D341Med (cell line): Measurements from ENCODE around the gene KCNJ5.

ENCODE experiments used
- DNase-seq: peaks from one replicate; pipeline ENCODE4 v3.0.0; 2012; ENCODE audit warnings: low spot score

KCNJ5 gene

DNA sequence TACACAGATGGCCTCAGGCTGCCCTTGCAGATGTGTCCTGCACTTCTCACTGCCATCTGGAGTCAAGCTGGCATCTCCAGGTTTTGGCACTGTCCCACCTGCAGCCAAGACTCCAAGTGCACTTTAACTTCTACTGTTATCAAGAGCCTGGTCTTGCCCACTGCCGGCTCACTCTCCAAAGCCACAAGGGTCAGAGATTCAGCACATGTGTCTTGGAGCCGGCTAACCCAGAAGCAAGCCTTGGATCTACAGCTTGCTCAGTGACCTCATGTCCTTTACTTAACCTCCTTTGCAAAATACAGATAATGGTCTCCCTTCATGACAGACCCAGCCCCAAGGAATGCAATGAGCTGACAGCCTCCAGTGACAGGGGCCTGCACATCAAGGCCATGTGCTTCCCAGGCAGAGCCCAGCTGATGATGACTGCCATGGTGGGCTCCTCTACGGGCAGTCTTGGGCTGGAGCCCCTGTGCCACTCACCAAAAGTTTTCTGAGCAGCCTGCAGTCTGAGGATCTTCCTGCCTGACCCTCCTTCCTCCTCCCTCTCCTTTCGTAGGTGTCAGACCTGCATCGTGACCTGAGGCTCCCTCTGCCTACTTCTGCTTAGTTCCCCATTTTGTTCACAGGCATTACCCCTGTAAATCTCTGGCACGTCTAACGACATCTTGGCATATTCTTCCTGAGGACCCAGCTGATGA lies 42.5 kb downstream of the KCNJ5 start:
- no peak for DNase-seq

- DNase-seq: no peak
Measured at GRCh38 chr11:128934351-128934750, 43.2 kb downstream of the KCNJ5 start.

DNA sequence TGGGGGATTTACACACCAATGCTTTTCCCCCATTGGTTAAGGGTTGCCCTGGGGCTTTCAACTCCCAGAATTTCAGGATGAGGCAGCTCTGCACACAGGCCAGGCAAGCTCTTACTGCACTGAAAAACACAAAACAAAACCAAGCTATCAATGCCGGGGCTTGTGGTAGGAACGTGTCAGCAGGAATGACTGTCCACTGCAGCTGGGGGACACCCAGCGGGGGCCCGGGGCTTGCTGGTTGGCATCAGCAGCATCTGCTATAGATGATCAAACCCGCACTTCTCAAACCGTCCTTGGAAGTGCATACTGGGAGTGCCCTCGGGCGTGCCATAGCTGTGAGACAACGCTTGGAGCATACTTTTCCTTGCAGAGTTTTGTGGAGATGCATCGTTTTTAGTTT lies 43.8 kb downstream of the KCNJ5 start:
- no peak for DNase-seq

GRCh38 chr11:128936606-128937251 lies 45.6 kb downstream of the KCNJ5 start:
- DNase-seq: no peak

DNA sequence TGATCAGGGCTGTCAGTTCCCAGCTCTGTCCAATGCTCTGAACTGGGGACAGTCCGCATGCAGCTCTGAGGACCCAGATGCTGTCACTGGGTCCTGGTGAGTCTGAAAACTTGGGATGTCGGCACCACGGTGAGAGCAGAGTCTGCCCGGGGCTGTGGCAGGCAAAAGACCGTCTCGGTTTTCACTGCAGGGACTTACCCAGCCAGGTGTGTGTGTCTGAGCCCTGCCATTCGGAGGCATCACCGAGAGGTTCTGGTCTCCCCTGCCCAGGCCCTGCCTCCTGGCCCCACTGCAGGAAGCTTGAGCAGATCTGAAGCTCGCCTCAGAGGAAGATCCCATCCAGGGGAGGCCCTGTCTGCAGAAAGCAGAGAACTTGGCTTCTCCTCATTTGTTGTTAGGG lies 46.3 kb downstream of the KCNJ5 start:
- no peak for DNase-seq

DNA sequence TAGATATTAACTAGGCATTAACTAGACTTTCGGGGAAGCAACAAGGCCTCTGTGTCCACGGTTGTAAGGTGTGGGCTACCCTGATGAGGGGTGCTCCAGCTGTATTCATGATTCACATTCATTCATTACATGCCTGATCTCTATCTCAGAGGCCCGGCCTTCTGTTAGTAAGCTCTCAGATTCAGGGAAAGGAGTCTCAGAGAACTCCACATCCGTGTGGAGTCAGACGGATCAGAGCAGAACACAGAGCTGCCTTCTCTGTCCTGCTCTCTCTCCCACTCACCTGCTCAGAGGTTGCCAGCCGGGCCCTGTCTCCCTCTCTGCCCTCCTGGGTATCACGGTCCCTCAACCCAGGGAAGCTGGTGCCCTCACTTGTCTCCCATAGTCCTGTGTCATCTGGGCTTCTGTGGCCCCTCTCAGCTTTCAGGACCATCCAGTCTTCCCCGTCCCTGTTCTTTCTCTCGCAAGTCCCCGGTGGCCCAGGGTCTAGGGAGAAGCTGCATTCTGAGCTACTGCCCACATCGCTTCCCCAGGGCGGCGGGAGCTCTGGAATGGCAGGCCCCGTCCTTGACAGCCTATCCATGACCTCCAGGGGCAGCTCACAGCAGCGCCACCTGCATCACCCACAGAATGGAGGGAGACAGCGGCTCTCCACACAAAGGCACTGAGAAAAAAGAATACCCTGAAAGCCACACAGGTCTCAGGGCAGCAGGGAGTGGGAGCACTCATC lies 47.2 kb downstream of the KCNJ5 start:
- no peak for DNase-seq

GRCh38 chr11:128939591-128939990 lies 48.4 kb downstream of the KCNJ5 start:
- DNase-seq: no peak

GRCh38 chr11:128940156-128940555 lies 49.0 kb downstream of the KCNJ5 start:
- no peak for DNase-seq

GRCh38 chr11:128940603-128941002 lies 49.4 kb downstream of the KCNJ5 start:
- DNase-seq: no peak

DNA sequence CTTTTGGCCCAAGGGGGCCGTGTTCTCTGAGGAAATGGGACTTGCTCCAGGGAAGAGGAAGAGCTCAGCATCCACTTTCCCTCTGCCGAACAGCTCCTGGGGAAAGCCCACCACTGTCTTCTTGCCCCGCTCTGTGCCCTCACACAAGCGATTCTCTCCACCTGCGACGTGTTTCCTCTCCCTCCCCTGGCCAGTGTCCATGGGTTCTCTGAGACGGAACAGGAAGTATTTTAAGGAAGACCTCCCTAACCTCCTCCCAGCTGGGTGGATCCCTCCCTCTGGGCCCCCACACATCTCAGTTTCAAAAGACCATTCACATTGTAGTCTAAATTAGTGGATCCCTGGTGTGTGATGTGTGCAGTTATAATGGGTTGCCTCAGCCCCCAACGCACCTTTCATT lies 50.0 kb downstream of the KCNJ5 start:
- no peak for DNase-seq

DNA sequence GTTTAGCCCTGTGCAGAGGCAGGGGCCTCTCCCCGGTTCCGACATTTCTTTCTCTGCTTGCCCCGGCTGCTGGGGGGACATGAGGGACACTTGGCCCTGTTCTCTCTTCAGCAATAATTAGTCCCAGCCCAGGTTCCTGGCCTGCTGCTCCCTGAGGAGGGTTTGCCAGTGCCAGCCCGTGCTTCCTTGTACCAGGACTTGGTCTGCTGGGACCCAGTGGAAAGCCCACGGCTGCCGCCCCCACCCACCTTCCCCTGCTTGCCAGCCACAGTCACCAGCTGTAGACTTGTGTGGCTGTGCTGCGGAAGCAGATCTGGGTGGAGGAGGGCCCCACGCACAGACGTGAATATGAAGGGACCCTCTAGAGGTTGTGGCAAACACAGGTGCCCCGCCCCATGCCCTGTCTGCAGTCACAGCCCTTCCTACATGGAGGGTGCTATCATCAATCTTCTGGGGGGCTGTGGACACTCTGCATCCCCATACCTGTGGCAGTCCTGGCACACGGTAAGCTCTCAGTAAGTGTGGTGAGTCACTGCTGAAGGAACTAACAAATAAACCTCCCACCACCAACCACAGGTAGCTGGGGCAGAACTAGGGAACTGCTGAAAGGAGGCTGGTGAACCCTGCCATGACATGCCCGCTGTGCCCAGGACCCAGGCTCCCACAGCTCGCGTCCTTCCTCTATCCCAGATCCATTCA lies 50.6 kb downstream of the KCNJ5 start:
- DNase-seq: no peak

DNA sequence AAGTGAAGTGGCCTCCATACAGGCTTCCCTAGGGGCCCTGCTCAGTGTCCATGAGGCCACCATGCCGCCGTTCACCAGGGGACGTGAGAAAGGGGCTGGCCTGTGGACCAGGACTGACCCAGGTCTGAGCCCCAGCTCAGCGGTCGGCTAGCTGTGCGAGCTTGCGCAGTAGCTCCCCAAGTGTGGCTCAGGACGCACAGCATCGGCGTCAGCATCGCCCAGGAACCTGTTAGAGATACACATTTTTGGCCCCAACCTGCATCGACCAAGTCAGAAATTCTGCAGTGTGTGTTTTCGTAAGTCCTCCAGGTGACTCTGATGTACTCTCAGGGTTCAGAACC lies 51.1 kb downstream of the KCNJ5 start:
- DNase-seq: no peak

- no peak for DNase-seq
Measured at GRCh38 chr11:128942817-128943427, 51.8 kb downstream of the KCNJ5 start, which contains the start of gene TP53AIP1. Gene TP53AIP1, minus strand, starts transcription at chr11:128942871. Its CDS starts 5,053 bp downstream, at chr11:128937818.

GRCh38 chr11:128943428-128943976 lies 52.3 kb downstream of the KCNJ5 start:
- DNase-seq: no peak

- DNase-seq: no peak
Measured at GRCh38 chr11:128946648-128947047, 55.5 kb downstream of the KCNJ5 start.

DNA sequence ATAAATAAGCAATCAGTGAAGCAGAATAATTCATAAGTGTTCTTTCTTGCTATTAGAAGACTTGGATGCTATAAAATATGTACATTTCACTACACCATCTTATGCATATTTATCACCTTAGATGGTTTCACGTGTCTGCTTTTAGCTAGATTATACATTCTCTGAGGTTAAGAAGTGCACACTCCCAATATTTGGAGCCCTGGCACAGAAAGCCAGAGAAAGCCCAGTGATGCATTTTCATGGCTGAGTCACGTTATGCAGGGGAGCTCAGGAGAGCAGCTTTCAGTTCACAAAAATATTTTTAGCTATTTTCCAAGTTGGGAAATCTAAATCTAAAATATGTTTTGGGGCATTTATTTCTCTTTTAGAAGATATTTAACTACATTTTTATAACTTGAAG lies 56.6 kb downstream of the KCNJ5 start:
- no peak for DNase-seq

GRCh38 chr11:128948583-128948982 lies 57.4 kb downstream of the KCNJ5 start:
- DNase-seq: no peak

DNA sequence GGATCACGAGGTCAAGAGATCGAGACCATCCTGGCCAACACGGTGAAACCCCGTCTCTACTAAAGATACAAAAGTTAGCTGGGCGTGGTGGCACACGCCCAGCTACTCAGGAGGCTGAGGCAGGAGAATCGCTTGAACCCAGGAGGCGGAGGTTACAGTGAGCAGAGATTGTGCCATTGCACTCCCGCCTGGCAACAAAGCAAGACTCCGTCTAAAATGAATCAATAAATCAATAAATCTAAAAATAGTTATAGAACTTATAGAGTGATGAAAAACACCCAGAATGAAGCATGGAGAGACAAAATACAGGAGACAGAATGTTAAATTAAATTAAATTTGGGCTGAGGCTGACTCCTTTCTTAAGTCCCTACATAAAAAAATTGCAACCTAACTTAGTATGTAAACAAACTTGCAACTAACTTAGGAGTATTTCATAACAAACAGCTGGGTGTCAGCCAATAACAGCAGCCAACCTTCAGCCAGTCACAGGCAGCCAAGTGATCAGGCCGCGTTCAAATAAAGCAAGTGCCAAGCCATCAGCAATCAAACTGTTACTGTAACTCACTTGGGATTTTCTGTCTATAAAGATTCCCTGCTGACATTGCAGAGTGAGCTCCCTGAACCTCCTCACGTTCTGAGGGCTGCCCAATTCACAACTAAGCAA lies 58.8 kb downstream of the KCNJ5 start:
- no peak for DNase-seq

- no peak for DNase-seq
Measured at GRCh38 chr11:128953151-128953550, 62.0 kb downstream of the KCNJ5 start.

GRCh38 chr11:128955636-128956035 lies 64.5 kb downstream of the KCNJ5 start:
- no peak for DNase-seq
